ENCODE data around the gene ZFP2. TPM values are rescaled to one million over a fixed set of nuclear protein-coding genes. Genes with fewer than 3 reads are reported as not detected.

The ZFP2 gene
- total RNA-seq, 1 experiment from 2014 or later, result 0.52 TPM

- no CpG with 5 or more reads among the region's 23 CpGs for WGBS (ENCODE audit: extremely low coverage, insufficient read length, low lambda C conversion rate)
- H3K9me3 ChIP-seq (ENCODE audit: control insufficient read depth, low read depth, low read length), result peaks cover 60% of the 10 kb centered on the region
Measured at GRCh38 chr5:178941361-178941760, 45.6 kb downstream of the ZFP2 start.

More at GRCh38 chr5:178941361-178941760, 45.6 kb downstream of the ZFP2 start:
- no peak overlapping the region for H2AFZ ChIP-seq (ENCODE audit: low read length)
- no peak overlapping the region for H3K4me3 Mint-ChIP-seq
- no peak overlapping the region for H4K8ac ChIP-seq (replicated peaks; ENCODE audit: insufficient read length, low read depth, low read length)
- H2AK5ac ChIP-seq (ENCODE audit: insufficient read length, low read length), result no peak overlapping the region
- 0 out of 2 replicates have a peak overlapping the region, but pooled peaks have one; percentile 2 for H3K14ac ChIP-seq (ENCODE audit: insufficient read depth, low read length)
- H3K9ac ChIP-seq (ENCODE audit: extremely low read depth, insufficient read length, low read length), result peak overlapping the region; percentile 46
- H3K27ac ChIP-seq (ENCODE audit: insufficient read length, low read depth, low read length), result no peak overlapping the region
- no peak for DNase-seq
- H3K4me1 ChIP-seq (ENCODE audit: insufficient read depth, low read length), result no peaks in the 10 kb centered on the region
- no peaks in the 10 kb centered on the region for H3K4me1 Mint-ChIP-seq
- no peak overlapping the region for H2BK5ac ChIP-seq (ENCODE audit: insufficient read length, low read length)
- no peaks in the 10 kb centered on the region for H4K20me1 ChIP-seq (ENCODE audit: control insufficient read depth, insufficient read depth, insufficient read length)
- H3K23ac ChIP-seq (ENCODE audit: insufficient read length, low read depth, low read length), result no peak overlapping the region
- H3K79me1 ChIP-seq (ENCODE audit: insufficient read depth, low read depth, low read length, poor library complexity, severe bottlenecking), result no peaks in the 10 kb centered on the region
- no peak overlapping the region for H3T11ph ChIP-seq (ENCODE audit: low read length)
- peaks cover 23 to 65% (median 29%) of the 10 kb centered on the region in 3 experiments; a peak in 6 of 7 replicates for H3K36me3 Mint-ChIP-seq (ENCODE audit: insufficient read depth in 1 of 3, low read depth in 3 of 3)
- TF ChIP-seq, protein P1, sequence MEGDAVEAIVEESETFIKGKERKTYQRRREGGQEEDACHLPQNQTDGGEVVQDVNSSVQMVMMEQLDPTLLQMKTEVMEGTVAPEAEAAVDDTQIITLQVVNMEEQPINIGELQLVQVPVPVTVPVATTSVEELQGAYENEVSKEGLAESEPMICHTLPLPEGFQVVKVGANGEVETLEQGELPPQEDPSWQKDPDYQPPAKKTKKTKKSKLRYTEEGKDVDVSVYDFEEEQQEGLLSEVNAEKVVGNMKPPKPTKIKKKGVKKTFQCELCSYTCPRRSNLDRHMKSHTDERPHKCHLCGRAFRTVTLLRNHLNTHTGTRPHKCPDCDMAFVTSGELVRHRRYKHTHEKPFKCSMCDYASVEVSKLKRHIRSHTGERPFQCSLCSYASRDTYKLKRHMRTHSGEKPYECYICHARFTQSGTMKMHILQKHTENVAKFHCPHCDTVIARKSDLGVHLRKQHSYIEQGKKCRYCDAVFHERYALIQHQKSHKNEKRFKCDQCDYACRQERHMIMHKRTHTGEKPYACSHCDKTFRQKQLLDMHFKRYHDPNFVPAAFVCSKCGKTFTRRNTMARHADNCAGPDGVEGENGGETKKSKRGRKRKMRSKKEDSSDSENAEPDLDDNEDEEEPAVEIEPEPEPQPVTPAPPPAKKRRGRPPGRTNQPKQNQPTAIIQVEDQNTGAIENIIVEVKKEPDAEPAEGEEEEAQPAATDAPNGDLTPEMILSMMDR (conservative IDR thresholded peaks at IDR 0.05), result no peak
- H2BK15ac ChIP-seq (ENCODE audit: low read depth, low read length), result no peak overlapping the region
- peaks cover 6% of the 10 kb centered on the region for H3K23me2 ChIP-seq (ENCODE audit: insufficient read length, low read depth, low read length, poor library complexity, severe bottlenecking)
- H3K18ac ChIP-seq (ENCODE audit: insufficient read length, low read depth, low read length), result no peak overlapping the region
- no peak overlapping the region for H3K56ac ChIP-seq (ENCODE audit: insufficient read length, low read depth, low read length)
- H3K79me2 ChIP-seq (ENCODE audit: insufficient read depth, low read length), result no peaks in the 10 kb centered on the region
- H2BK120ac ChIP-seq (ENCODE audit: low read depth, low read length, poor library complexity, severe bottlenecking), result no peak overlapping the region
- H3K4ac ChIP-seq (ENCODE audit: low read depth, low read length), result no peak overlapping the region
- peaks cover 11% of the 10 kb centered on the region for H3K27me3 Mint-ChIP-seq (ENCODE audit: low read depth)
- peak overlapping the region; percentile 83 for H3K4me2 ChIP-seq (ENCODE audit: insufficient read depth, insufficient read length, low read length)
- no peaks in the 10 kb centered on the region for H3K27me3 ChIP-seq (ENCODE audit: insufficient read depth, low read length)
- H4K5ac ChIP-seq (ENCODE audit: insufficient read length, low read depth, low read length), result no peak overlapping the region
- H3K27ac Mint-ChIP-seq, result no peak overlapping the region
- H2BK12ac ChIP-seq (ENCODE audit: insufficient read length, low read depth, low read length), result no peak overlapping the region
- no peak overlapping the region for H2BK20ac ChIP-seq (ENCODE audit: low read depth, low read length, poor library complexity, severe bottlenecking)
- H4K91ac ChIP-seq (ENCODE audit: insufficient read length, low read depth, low read length), result no peak overlapping the region
- peaks cover 94% of the 10 kb centered on the region in 2 experiments for H3K9me3 Mint-ChIP-seq
